Liver (tissue), 9 donors: ENCODE results near the gene CFAP97D1. TPM values are rescaled to one million over a fixed set of nuclear protein-coding genes. Genes with fewer than 3 reads are reported as not detected.

Experiments used
- DNase-seq: peaks from one replicate; pipeline ENCODE4 v3.0.0-alpha.2; 2017; ENCODE audit warnings: low spot score
- H3K27ac ChIP-seq, 2 donors: one replicate each; pipeline ENCODE4 v1.7.0; 2013; ENCODE audit warnings: inconsistent platforms in 2 of 2, low read length in 2 of 2, control low read depth in 1 of 2, low read depth in 1 of 2, mild to moderate bottlenecking in 1 of 2
- H3K27me3 ChIP-seq, 4 donors: one replicate each; pipeline versions ENCODE4 v1.6.1 to v1.7.0; 2013; ENCODE audit warnings: low read length in 3 of 4, inconsistent platforms in 1 of 4, mild to moderate bottlenecking in 1 of 4, moderate library complexity in 1 of 4; ENCODE audit not compliant: control insufficient read depth in 4 of 4, insufficient read depth in 4 of 4
- H3K36me3 ChIP-seq, 4 donors: one replicate each; pipeline versions ENCODE4 v1.6.1 to v1.7.0; 2013; ENCODE audit warnings: low read length in 3 of 4, mild to moderate bottlenecking in 3 of 4, low read depth in 1 of 4, moderate library complexity in 1 of 4; ENCODE audit not compliant: control insufficient read depth in 4 of 4, insufficient read depth in 3 of 4
- H3K4me1 ChIP-seq, 4 donors: one replicate each; pipeline versions ENCODE4 v1.6.1 to v1.7.0; 2013; ENCODE audit warnings: low read length in 3 of 4, mild to moderate bottlenecking in 3 of 4, moderate library complexity in 1 of 4; ENCODE audit not compliant: control insufficient read depth in 4 of 4, insufficient read depth in 4 of 4
- H3K4me3 ChIP-seq, 3 donors: one replicate each; pipeline versions ENCODE4 v1.6.1 to v1.7.0; 2013; ENCODE audit warnings: low read length in 3 of 3, control low read depth in 1 of 3, low read depth in 1 of 3, mild to moderate bottlenecking in 1 of 3
- H3K9ac ChIP-seq, 2 donors: one replicate each; pipeline ENCODE4 v1.7.0; 2013; ENCODE audit warnings: low read length in 2 of 2, mild to moderate bottlenecking in 2 of 2, moderate library complexity in 2 of 2, control low read depth in 1 of 2, low read depth in 1 of 2
- H3K9me3 ChIP-seq, 4 donors: one replicate each; pipeline versions ENCODE4 v1.6.1 to v1.7.0; 2013; ENCODE audit warnings: low read length in 3 of 4; ENCODE audit not compliant: control insufficient read depth in 4 of 4
- FOXA2 ChIP-seq: IDR thresholded peaks from 2 replicates; pipeline ENCODE4 v1.6.1; 2016; ENCODE audit warnings: antibody characterized with exemption
- HNF4G ChIP-seq: IDR thresholded peaks from 2 replicates; pipeline ENCODE4 v1.6.1; 2016; ENCODE audit warnings: antibody characterized with exemption
- JUND ChIP-seq, 2 donors: IDR thresholded peaks; 2 replicates each; pipeline ENCODE4 v1.6.1; 2016; ENCODE audit warnings: antibody characterized with exemption in 2 of 2
- RAD21 ChIP-seq, 2 donors: IDR thresholded peaks; 2 replicates each; pipeline ENCODE4 v1.6.1; 2016; ENCODE audit warnings: antibody characterized with exemption in 2 of 2, mild to moderate bottlenecking in 2 of 2
- SP1 ChIP-seq: IDR thresholded peaks from 2 replicates; pipeline ENCODE4 v1.6.1; 2018; ENCODE audit warnings: antibody characterized with exemption, mild to moderate bottlenecking
- TAF1 ChIP-seq: conservative IDR thresholded peaks from 2 replicates; pipeline ENCODE4 v1.6.1; 2016; ENCODE audit warnings: antibody characterized with exemption, mild to moderate bottlenecking
- YY1 ChIP-seq: IDR thresholded peaks from 2 replicates; pipeline ENCODE4 v1.6.1; 2016; ENCODE audit warnings: antibody characterized with exemption, mild to moderate bottlenecking
- WGBS: extraction: QIAGEN DNeasy Blood & Tissue Kit; methylation state at CpG from one replicate; pipeline ENCODE4 v1.1.7; 2013; 5-methylcytosine and 5-hydroxymethylcytosine counted together
- polyA plus RNA-seq, 2 donors: library from polyadenylated mRNA; stranded (reverse) in 1 of 2; unstranded in 1 of 2; fragments of 200-250 nt in 1 of 2; fragments of >200 nt in 1 of 2; fragmentation: Nextera tagmentation in 1 of 2; extraction: Ambion mirVana in 1 of 2; gene quantifications; one replicate each; pipeline versions ENCODE4 v1.2.1 to v1.2.3, GENCODE V29; 2013 to 2015
- total RNA-seq, 2 donors: library from RNA; depleted of rRNA; stranded (reverse); fragments of >200 nt; gene quantifications; one replicate each; pipeline ENCODE4 v1.2.3, GENCODE V29; 2014
- TF ChIP-seq, protein P1 (sequence below): fragments of 150-350 bp; IDR thresholded peaks from 2 replicates; pipeline ENCODE4 v1.5.1; 2017; ENCODE audit warnings: improper control_type of control experiment, low read depth, low read length; ENCODE audit not compliant: missing input control
- donor health status: healthy.
- donor health status: healthy.
- donor health status: healthy.
- donor health status: healthy.
- donor health status: healthy.

The CFAP97D1 gene
- total and polyA plus RNA-seq, 4 donors, result 0.08 TPM; not detected in 3

DNA sequence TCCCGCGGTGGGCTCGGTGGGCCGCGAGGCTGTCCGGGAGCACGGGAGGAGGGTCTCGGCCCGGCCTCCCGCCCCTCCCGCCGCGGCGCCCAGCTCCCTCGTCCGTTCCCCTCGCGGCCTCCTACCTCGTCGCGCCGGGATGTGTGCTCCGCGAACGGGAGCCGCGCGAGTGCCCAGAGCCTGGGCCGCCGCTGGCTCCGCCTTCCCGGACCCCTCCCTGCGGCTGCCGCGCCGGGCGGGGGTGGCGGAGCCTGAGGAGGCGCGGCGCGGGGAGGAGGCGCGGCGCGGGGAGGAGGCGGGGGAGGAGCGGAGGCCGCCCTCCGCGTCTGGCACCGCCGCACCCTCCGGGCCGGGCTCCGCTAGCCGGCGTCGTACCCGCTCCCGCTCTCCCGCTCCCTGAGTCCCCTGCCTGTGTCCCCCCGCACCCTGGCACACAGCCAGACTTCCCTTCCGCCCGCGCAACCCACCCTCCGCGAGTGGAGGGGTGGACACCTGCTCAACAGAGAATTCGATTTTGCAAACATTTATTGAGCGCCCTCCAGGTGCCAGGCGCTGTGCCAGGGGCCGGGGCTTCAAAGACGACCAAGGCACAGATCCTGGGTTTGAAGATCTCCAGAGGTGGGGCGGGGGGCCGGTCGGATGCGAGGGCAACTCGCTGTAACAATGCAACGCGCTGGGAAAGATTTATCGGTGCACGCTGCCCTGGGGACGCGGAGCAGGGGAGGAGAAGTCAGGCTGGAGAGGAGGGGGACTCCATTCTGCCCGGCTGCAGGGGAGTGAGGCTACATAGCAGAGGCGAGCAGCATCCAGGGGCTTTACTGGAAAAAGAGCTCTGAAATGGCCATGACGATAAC, 53.0 kb downstream of the CFAP97D1 start, which contains the start of gene MPP3:
MPP3 (minus strand) TSS at position 171 of the 854 bp plus-strand sequence. CDS start 1,240 bp downstream, outside the sequence.
- WGBS, result 4% methylated on average over 87 of the region's 87 CpGs
- Histone ChIP-seq H3K4me1 (peaks cover 0 to 14% (median 10%) of the 10 kb centered on the region in 4 donors), H3K36me3 (no peaks in the 10 kb centered on the region), H3K9ac (no peak within 1 kb of the TSS), H3K27me3 (no peaks in the 10 kb centered on the region), H3K4me3 (peak within 1 kb of the TSS in 2 of 3 donors; percentile 43 to 70), H3K27ac (no peak within 1 kb of the TSS), H3K9me3 (no peaks in the 10 kb centered on the region)
- peak; percentile 46 for DNase-seq
- TF ChIP-seq RAD21 (IDR thresholded peaks at IDR 0.05), result no peak

DNA sequence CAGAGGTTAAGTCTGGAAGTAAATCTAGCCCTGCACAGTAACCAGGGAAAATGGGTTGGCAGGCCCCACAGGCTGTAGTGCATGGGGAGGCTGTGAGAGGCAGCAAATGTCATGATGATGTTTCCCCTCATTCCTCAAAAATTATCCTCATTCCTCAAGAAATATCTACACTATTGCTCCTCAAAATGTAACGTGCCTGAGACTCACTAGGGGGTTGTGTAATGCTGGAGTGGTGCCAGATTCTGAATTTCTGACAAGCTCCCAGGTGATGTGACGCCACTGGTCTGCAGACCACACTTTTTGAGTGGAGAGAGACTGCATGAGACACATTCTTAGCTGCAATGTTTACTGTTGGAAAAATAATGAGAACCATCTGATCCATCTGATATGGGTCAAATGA, 53.9 kb downstream of the CFAP97D1 start:
- 47% methylated on average over 2 of the region's 2 CpGs for WGBS

More for the DNA sequence above, 53.9 kb downstream of the CFAP97D1 start:
- H3K9ac ChIP-seq, result no peak overlapping the region
- H3K27me3 ChIP-seq, result no peaks in the 10 kb centered on the region
- no peaks in the 10 kb centered on the region for H3K36me3 ChIP-seq
- TF ChIP-seq TAF1 (no peak), JUND (IDR thresholded peaks at IDR 0.05) (no peak), YY1 (no peak), FOXA2 (no peak), HNF4G (no peak), SP1 (no peak)
- TF ChIP-seq, protein P1, sequence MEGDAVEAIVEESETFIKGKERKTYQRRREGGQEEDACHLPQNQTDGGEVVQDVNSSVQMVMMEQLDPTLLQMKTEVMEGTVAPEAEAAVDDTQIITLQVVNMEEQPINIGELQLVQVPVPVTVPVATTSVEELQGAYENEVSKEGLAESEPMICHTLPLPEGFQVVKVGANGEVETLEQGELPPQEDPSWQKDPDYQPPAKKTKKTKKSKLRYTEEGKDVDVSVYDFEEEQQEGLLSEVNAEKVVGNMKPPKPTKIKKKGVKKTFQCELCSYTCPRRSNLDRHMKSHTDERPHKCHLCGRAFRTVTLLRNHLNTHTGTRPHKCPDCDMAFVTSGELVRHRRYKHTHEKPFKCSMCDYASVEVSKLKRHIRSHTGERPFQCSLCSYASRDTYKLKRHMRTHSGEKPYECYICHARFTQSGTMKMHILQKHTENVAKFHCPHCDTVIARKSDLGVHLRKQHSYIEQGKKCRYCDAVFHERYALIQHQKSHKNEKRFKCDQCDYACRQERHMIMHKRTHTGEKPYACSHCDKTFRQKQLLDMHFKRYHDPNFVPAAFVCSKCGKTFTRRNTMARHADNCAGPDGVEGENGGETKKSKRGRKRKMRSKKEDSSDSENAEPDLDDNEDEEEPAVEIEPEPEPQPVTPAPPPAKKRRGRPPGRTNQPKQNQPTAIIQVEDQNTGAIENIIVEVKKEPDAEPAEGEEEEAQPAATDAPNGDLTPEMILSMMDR, result no peak
- no peak overlapping the region for H3K4me3 ChIP-seq
- H3K4me1 ChIP-seq, result peaks cover 0 to 14% (median 10%) of the 10 kb centered on the region in 4 donors
- H3K9me3 ChIP-seq, result no peaks in the 10 kb centered on the region
- no peak for DNase-seq
- no peak overlapping the region for H3K27ac ChIP-seq

Other genes with a start within 250 kb of the CFAP97D1 start
- 1 to 10 TPM in 1 of 2 donors, under 1 TPM in 1; 0.08 to 1.1 TPM for gene ETV4, start 234.1 kb upstream of the CFAP97D1 start, total RNA-seq
- gene ETV4, start 234.1 kb upstream of the CFAP97D1 start, polyA plus RNA-seq, result under 1 TPM; 0.33 to 0.58 TPM
- under 1 TPM in 1 of 2 donors, not detected in 1; 0.33 TPM for gene MEOX1, start 118.5 kb upstream of the CFAP97D1 start, total RNA-seq
- under 1 TPM in 1 of 2 donors, not detected in 1; 0.05 TPM for gene MEOX1, start 118.5 kb upstream of the CFAP97D1 start, polyA plus RNA-seq
- not detected for gene SOST, start 21.6 kb upstream of the CFAP97D1 start, total RNA-seq
- gene SOST, start 21.6 kb upstream of the CFAP97D1 start, polyA plus RNA-seq, result not detected
- 100 to 1,000 TPM in 1 of 2 donors, 10 to 100 TPM in 1; 30.4 to 104 TPM for gene DUSP3, start 1.5 kb upstream of the CFAP97D1 start, total RNA-seq
- gene DUSP3, start 1.5 kb upstream of the CFAP97D1 start, polyA plus RNA-seq, result 10 to 100 TPM; 59.8 to 61.8 TPM
- gene MPP3, start 52.7 kb downstream of the CFAP97D1 start, total RNA-seq, result 1 to 10 TPM in 1 of 2 donors, under 1 TPM in 1; 0.23 to 1.3 TPM
- under 1 TPM; 0.63 to 0.82 TPM for gene MPP3, start 52.7 kb downstream of the CFAP97D1 start, polyA plus RNA-seq
- under 1 TPM; 0.14 to 0.17 TPM for gene CD300LG, start 66.7 kb downstream of the CFAP97D1 start, total RNA-seq
- under 1 TPM; 0.24 to 0.58 TPM for gene CD300LG, start 66.7 kb downstream of the CFAP97D1 start, polyA plus RNA-seq
- gene MPP2, start 127.1 kb downstream of the CFAP97D1 start, total RNA-seq, result under 1 TPM; 0.05 to 0.25 TPM
- gene MPP2, start 127.1 kb downstream of the CFAP97D1 start, polyA plus RNA-seq, result under 1 TPM; 0.06 to 0.13 TPM
- not detected for gene PPY, start 162.0 kb downstream of the CFAP97D1 start, total RNA-seq
- not detected for gene PPY, start 162.0 kb downstream of the CFAP97D1 start, polyA plus RNA-seq
- not detected for gene PYY, start 173.5 kb downstream of the CFAP97D1 start, total RNA-seq
- gene PYY, start 173.5 kb downstream of the CFAP97D1 start, polyA plus RNA-seq, result under 1 TPM in 1 of 2 donors, not detected in 1; 0.05 TPM
- 10 to 100 TPM; 21.5 to 29.4 TPM for gene NAGS, start 224.2 kb downstream of the CFAP97D1 start, total RNA-seq
- gene NAGS, start 224.2 kb downstream of the CFAP97D1 start, polyA plus RNA-seq, result 10 to 100 TPM; 27.1 to 29.8 TPM
- 10 to 100 TPM; 24.4 to 25.7 TPM for gene TMEM101, start 234.5 kb downstream of the CFAP97D1 start, total RNA-seq
- gene TMEM101, start 234.5 kb downstream of the CFAP97D1 start, polyA plus RNA-seq, result 10 to 100 TPM; 12.0 to 18.4 TPM